Upper lobe of right lung (tissue), 1 donor: ENCODE results near the gene FRMD4B. TPM values are rescaled to one million over a fixed set of nuclear protein-coding genes. Genes with fewer than 3 reads are reported as not detected.
A peak's percentile ranks its signal among the peaks of the same experiment; 100 is the strongest.

Experiments used
- ATAC-seq: fragments of 200-7000 bp; cut with Tn5 transposase; one replicate; pipeline ENCODE4 v1.9.1; 2020; ENCODE audit warnings: mild to moderate bottlenecking, moderate library complexity
- DNase-seq: peaks from one replicate; pipeline ENCODE4 v3.0.0-alpha.2; 2020
- H3K27ac ChIP-seq: fragments of 200-600 bp; one replicate; pipeline ENCODE4 v1.8.0; 2022
- H3K27me3 ChIP-seq: fragments of 200-600 bp; one replicate; pipeline ENCODE4 v1.8.0; 2022; ENCODE audit warnings: mild to moderate bottlenecking
- H3K36me3 ChIP-seq: fragments of 200-600 bp; one replicate; pipeline ENCODE4 v1.8.0; 2022
- H3K4me1 ChIP-seq: fragments of 200-600 bp; one replicate; pipeline ENCODE4 v1.8.0; 2022
- H3K4me3 ChIP-seq: fragments of 200-600 bp; one replicate; pipeline ENCODE4 v1.8.0; 2022; ENCODE audit warnings: mild to moderate bottlenecking
- H3K9me3 ChIP-seq: fragments of 200-600 bp; one replicate; pipeline ENCODE4 v1.8.0; 2022
- CTCF ChIP-seq: fragments of 200-600 bp; IDR thresholded peaks from one replicate; pipeline ENCODE4 v1.8.0; 2022; ENCODE audit warnings: antibody characterized with exemption
- intact Hi-C: fragments of 100-400 bp; cut with DNase I; formaldehyde crosslinking; loops from one replicate; pipeline ENCODE4 v1.11.0; 2022
- total RNA-seq: library from RNA; stranded (reverse); fragmentation: NEBNext Ultra II Directional; extraction: Animal tissue kit (Norgen Biotek cat#: 25700); gene quantifications from one replicate; pipeline ENCODE4 v1.2.1, GENCODE V29; 2021
- donor health status: DM: no; HTN: yes; CAD: no; lungs with severe emphysema.

Gene FRMD4B
- total RNA-seq, 1 donor from 2014 or later = 60.7 TPM

GRCh38 chr3:69254351-69254750, 131.5 kb downstream of the FRMD4B start:
- Histone ChIP-seq H3K9me3 (no peaks in the 10 kb centered on the region), H3K4me1 (peaks cover 3% of the 10 kb centered on the region), H3K4me3 (no peak overlapping the region), H3K36me3 (no peaks in the 10 kb centered on the region), H3K27ac (no peak overlapping the region), H3K27me3 (no peaks in the 10 kb centered on the region)
- DNase-seq (no peak), ATAC-seq (no peak)
- no peak for TF ChIP-seq CTCF
- intact Hi-C loops = no loop called here

GRCh38 chr3:69252631-69253030, 133.3 kb downstream of the FRMD4B start:
- ATAC-seq (no peak), DNase-seq (no peak)
- Histone ChIP-seq H3K36me3 (no peaks in the 10 kb centered on the region), H3K4me3 (no peak overlapping the region), H3K27ac (no peak overlapping the region), H3K27me3 (no peaks in the 10 kb centered on the region), H3K9me3 (no peaks in the 10 kb centered on the region), H3K4me1 (peaks cover 8% of the 10 kb centered on the region)
- intact Hi-C loops = no loop called here
- TF ChIP-seq CTCF = no peak

DNA sequence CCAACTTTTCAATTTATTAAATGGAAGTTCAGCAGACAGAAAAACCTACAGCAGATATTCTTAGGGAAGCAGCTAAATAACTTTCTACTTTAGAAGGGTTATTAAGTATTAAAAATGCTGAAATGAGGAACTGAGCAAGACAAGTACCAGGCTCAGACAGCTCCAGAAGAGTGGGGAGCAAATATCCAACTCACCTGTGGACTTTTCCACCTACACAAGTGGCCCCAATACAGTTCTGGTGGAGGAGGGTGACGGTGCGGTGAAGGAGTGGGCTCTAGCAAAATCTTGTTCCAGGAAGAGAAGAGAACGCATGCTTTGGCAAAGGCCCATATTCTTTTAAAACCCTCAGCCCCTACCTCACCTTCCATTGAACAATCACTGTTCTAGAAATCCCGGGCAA, 133.7 kb downstream of the FRMD4B start:
- ATAC-seq (peak; percentile 25), DNase-seq (no peak)
- intact Hi-C loops = no loop called here

DNA sequence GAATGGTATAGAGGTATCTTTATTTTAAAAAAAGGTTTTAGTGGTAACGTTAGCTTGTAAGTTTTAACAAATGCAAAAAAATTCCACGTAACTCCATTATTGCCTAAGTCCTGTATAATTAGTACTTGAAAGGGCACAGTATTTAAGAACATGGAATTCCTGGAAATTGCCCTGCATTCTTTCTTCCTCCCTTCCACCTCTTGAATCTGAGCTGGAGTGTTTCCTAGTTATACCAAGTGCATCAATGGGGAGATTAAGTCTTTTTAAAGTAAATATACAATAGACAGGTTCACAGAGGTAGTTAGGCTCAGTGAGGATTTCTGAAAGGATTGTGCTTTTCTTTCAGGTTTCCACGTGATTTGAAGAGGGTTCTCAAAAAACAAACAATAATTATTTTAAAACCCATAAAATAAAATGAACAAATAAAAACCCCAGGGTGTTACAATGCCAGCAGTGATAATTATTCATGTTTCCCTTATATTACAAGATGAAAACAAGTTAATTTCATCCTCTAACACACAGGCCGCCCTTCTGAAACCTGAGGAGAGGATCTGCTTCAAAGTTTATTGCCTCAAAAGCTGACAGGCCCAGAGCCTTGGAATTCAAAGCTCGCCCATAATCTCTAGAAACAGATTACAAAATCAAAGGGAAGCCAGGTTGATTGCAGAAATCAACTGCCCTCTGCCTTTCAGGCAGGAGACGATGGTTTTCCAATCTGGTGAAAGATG, 134.6 kb downstream of the FRMD4B start:
- intact Hi-C loops = no loop called here
- peaks cover 8% of the 10 kb centered on the region for H3K4me1 ChIP-seq
- H3K27me3 ChIP-seq = no peaks in the 10 kb centered on the region
- TF ChIP-seq CTCF = no peak
- no peak overlapping the region for H3K4me3 ChIP-seq
- no peak overlapping the region for H3K27ac ChIP-seq
- no peak for DNase-seq
- no peaks in the 10 kb centered on the region for H3K9me3 ChIP-seq
- H3K36me3 ChIP-seq = peaks cover 4% of the 10 kb centered on the region
- peak; percentile 62 for ATAC-seq

More for the DNA sequence above, 133.7 kb downstream of the FRMD4B start:
- Histone ChIP-seq H3K36me3 (no peaks in the 10 kb centered on the region), H3K4me3 (no peak overlapping the region), H3K4me1 (peaks cover 8% of the 10 kb centered on the region), H3K9me3 (no peaks in the 10 kb centered on the region), H3K27ac (no peak overlapping the region), H3K27me3 (no peaks in the 10 kb centered on the region)
- TF ChIP-seq CTCF = no peak

DNA sequence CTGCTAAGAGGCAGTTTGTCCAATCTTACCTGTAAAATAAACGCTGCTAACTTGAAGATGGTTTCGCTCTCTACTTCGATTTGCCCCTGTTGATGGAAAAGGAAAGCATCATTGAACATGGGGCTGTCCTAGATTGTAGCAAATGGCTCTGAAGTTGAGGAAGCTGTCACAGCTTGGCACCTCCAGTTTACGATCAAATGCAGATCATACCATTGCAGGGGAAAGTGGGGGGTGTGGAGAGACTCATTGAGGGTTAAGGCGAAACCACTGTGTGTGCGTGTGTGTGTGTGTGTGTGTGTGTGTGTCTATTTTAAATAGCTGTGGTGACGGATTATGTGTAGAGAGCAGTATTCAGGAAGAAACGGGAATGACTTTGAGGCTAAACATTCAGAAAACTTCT, 135.9 kb downstream of the FRMD4B start:
- no peaks in the 10 kb centered on the region for H3K27me3 ChIP-seq
- no peak overlapping the region for H3K27ac ChIP-seq
- DNase-seq = no peak
- H3K36me3 ChIP-seq = peaks cover 4% of the 10 kb centered on the region
- intact Hi-C loops = no loop called here
- peak; percentile 68 for ATAC-seq
- H3K4me1 ChIP-seq = peaks cover 8% of the 10 kb centered on the region
- H3K4me3 ChIP-seq = peak overlapping the region; percentile 15
- TF ChIP-seq CTCF = no peak
- H3K9me3 ChIP-seq = no peaks in the 10 kb centered on the region
